Naive thymus-derived CD4-positive, alpha-beta T cell (primary cell): Measurements from ENCODE around the gene OR9G1. TPM values are rescaled to one million over a fixed set of nuclear protein-coding genes. Genes with fewer than 3 reads are reported as not detected.

Source experiments
- ATAC-seq: fragments of 150-1000 bp; cut with Tn5 transposase; 2 replicates; pipeline ENCODE4 v1.10.0; 2021; ENCODE audit warnings: mild to moderate bottlenecking, moderate library complexity
- CTCF ChIA-PET: fragments of 350-600 bp; sonication (Branson Sonifier 250); formaldehyde crosslinking; loops from one replicate; lab custom pipeline; 2021; ENCODE audit warnings: antibody characterized with exemption; lab: Charles Lee
- POLR2A ChIA-PET: fragments of 350-600 bp; sonication (Branson Sonifier 250); formaldehyde crosslinking; loops from one replicate; lab custom pipeline; 2021; ENCODE audit warnings: antibody characterized with exemption, inconsistent platforms; lab: Charles Lee
- DNase-seq, 9 donors: peaks; one replicate each; pipeline versions ENCODE4 v3.0.0 to v3.0.0-alpha.2; 2020 to 2022; ENCODE audit warnings: mixed read lengths in 1 of 9
- H3K27ac ChIP-seq: one replicate; pipeline ENCODE4 v1.7.0; 2013; ENCODE audit warnings: mild to moderate bottlenecking, low read depth, low read length, moderate library complexity
- H3K27me3 ChIP-seq, 2 donors: one replicate each; pipeline ENCODE4 v1.7.0; 2013; ENCODE audit warnings: low read length in 2 of 2, mild to moderate bottlenecking in 2 of 2, moderate library complexity in 2 of 2; ENCODE audit not compliant: control insufficient read depth in 2 of 2, insufficient read depth in 2 of 2
- H3K36me3 ChIP-seq, 3 experiments: 1 replicate in 2 of 3; 2 replicates in 1 of 3; pipeline ENCODE4 v1.7.0; 2013; ENCODE audit warnings: low read length in 3 of 3, mild to moderate bottlenecking in 3 of 3, moderate library complexity in 1 of 3; ENCODE audit not compliant: insufficient read depth in 3 of 3, control insufficient read depth in 2 of 3
- H3K4me1 ChIP-seq, 2 donors: one replicate each; pipeline ENCODE4 v1.7.0; 2013; ENCODE audit warnings: low read length in 2 of 2, mild to moderate bottlenecking in 2 of 2, moderate library complexity in 1 of 2; ENCODE audit not compliant: control insufficient read depth in 2 of 2, insufficient read depth in 2 of 2
- H3K4me3 ChIP-seq: 2 replicates; pipeline ENCODE4 v1.7.0; 2013; ENCODE audit warnings: mild to moderate bottlenecking, low read length
- H3K9me3 ChIP-seq, 3 experiments: 1 replicate in 2 of 3; 2 replicates in 1 of 3; pipeline ENCODE4 v1.7.0; 2013; ENCODE audit warnings: low read length in 3 of 3; ENCODE audit not compliant: control insufficient read depth in 2 of 3
- H3K27ac Mint-ChIP-seq, 9 donors: one replicate each; pipeline ENCODE4 v1.8.0; 2020 to 2022; ENCODE audit warnings: mixed read lengths in 9 of 9, mild to moderate bottlenecking in 8 of 9, moderate library complexity in 5 of 9, inconsistent platforms in 2 of 9
- H3K27me3 Mint-ChIP-seq, 5 donors: one replicate each; pipeline ENCODE4 v1.8.0; 2021 to 2022; ENCODE audit warnings: mixed read lengths in 5 of 5, mild to moderate bottlenecking in 1 of 5
- H3K36me3 Mint-ChIP-seq, 5 donors: one replicate each; pipeline ENCODE4 v1.8.0; 2020 to 2022; ENCODE audit warnings: mixed read lengths in 5 of 5, mild to moderate bottlenecking in 3 of 5, inconsistent platforms in 1 of 5
- H3K4me1 Mint-ChIP-seq, 7 donors: one replicate each; pipeline ENCODE4 v1.8.0; 2020 to 2022; ENCODE audit warnings: mixed read lengths in 7 of 7, mild to moderate bottlenecking in 3 of 7, inconsistent platforms in 1 of 7
- H3K4me3 Mint-ChIP-seq, 10 donors: one replicate each; pipeline ENCODE4 v1.8.0; 2020 to 2022; ENCODE audit warnings: mild to moderate bottlenecking in 10 of 10, mixed read lengths in 10 of 10, moderate library complexity in 6 of 10, inconsistent platforms in 2 of 10
- H3K9me3 Mint-ChIP-seq, 11 donors: one replicate each; pipeline ENCODE4 v1.8.0; 2020 to 2022; ENCODE audit warnings: mixed read lengths in 11 of 11, mild to moderate bottlenecking in 4 of 11, inconsistent platforms in 1 of 11, moderate library complexity in 1 of 11
- intact Hi-C, 2 donors: fragments of 100-400 bp; cut with micrococcal nuclease; formaldehyde crosslinking; loops; one replicate each; pipeline ENCODE4 v1.15.1; 2023
- polyA plus RNA-seq, 2 donors: library from polyadenylated mRNA; unstranded; fragments of 300-500 nt; fragmentation: Illumina TruSeq; gene quantifications; one replicate each; pipeline ENCODE4 v1.2.3, GENCODE V29; 2021
- total RNA-seq, 6 experiments: library from RNA in 5 of 6; stranded (reverse) in 5 of 6; gene quantifications; 1 replicate in 5 of 6; 2 replicates in 1 of 6; pipeline ENCODE4 v1.2.3 and lab custom pipeline; 2021 to 2026

OR9G1 gene
- total and polyA plus RNA-seq, 7 experiments from 2014 or later, result not detected

DNA sequence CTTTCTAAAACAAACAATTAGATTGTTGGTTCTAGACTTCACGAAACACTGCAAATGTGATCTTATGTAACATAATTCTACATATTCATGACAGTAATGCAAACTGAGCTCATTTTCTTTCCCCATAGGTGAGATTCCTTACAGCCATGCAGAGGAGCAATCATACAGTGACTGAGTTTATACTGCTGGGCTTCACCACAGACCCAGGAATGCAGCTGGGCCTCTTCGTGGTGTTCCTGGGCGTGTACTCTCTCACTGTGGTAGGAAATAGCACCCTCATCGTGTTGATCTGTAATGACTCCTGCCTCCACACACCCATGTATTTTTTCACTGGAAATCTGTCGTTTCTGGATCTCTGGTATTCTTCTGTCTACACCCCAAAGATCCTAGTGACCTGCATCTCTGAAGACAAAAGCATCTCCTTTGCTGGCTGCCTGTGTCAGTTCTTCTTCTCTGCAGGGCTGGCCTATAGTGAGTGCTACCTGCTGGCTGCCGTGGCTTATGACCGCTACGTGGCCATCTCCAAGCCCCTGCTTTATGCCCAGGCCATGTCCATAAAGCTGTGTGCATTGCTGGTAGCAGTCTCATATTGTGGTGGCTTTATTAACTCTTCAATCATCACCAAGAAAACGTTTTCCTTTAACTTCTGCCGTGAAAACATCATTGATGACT is 1.5 kb downstream of the OR9G1 start:
- no peak for ATAC-seq
- Histone ChIP-seq H3K27ac (no peak overlapping the region), H3K4me3 (no peak overlapping the region), H3K9me3 (no peaks in the 10 kb centered on the region), H3K4me1 (no peaks in the 10 kb centered on the region), H3K27me3 (no peaks in the 10 kb centered on the region), H3K36me3 (no peaks in the 10 kb centered on the region)
- CTCF ChIA-PET, result no interaction called here
- POLR2A ChIA-PET, result no interaction called here
- intact Hi-C loops, result no loop called here
- H3K36me3 Mint-ChIP-seq, result no peaks in the 10 kb centered on the region
- no peaks in the 10 kb centered on the region for H3K4me1 Mint-ChIP-seq
- no peak overlapping the region for H3K27ac Mint-ChIP-seq
- no peaks in the 10 kb centered on the region for H3K27me3 Mint-ChIP-seq
- no peak for DNase-seq
- H3K9me3 Mint-ChIP-seq, result peaks cover 0 to 22% (median 4%) of the 10 kb centered on the region in 11 donors
- H3K4me3 Mint-ChIP-seq, result no peak overlapping the region

DNA sequence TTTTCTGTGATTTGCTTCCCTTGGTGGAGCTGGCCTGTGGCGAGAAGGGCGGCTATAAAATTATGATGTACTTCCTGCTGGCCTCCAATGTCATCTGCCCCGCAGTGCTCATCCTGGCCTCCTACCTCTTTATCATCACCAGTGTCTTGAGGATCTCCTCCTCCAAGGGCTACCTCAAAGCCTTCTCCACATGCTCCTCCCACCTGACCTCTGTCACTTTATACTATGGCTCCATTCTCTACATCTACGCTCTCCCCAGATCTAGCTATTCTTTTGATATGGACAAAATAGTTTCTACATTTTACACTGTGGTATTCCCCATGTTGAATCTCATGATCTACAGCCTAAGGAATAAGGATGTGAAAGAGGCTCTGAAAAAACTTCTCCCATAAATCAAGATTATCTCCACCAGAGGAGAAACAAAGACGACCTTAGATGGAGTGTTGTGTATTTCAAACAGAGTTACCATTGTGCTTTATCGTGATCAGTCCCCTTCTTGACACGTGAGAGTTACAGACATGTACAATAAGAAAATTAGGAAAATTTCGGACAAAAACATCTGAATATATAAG is 2.1 kb downstream of the OR9G1 start:
- Histone ChIP-seq H3K36me3 (no peaks in the 10 kb centered on the region), H3K27me3 (no peaks in the 10 kb centered on the region), H3K27ac (no peak overlapping the region), H3K4me3 (no peak overlapping the region), H3K9me3 (no peaks in the 10 kb centered on the region), H3K4me1 (no peaks in the 10 kb centered on the region)
- DNase-seq (no peak), ATAC-seq (no peak)
- Mint-ChIP-seq H3K36me3 (no peaks in the 10 kb centered on the region), H3K27ac (no peak overlapping the region), H3K9me3 (peaks cover 0 to 22% (median 6%) of the 10 kb centered on the region in 11 donors), H3K4me3 (no peak overlapping the region), H3K4me1 (no peaks in the 10 kb centered on the region), H3K27me3 (no peaks in the 10 kb centered on the region)
- ChIA-PET POLR2A (no interaction called here), CTCF (no interaction called here)
- intact Hi-C loops, result no loop called here

DNA sequence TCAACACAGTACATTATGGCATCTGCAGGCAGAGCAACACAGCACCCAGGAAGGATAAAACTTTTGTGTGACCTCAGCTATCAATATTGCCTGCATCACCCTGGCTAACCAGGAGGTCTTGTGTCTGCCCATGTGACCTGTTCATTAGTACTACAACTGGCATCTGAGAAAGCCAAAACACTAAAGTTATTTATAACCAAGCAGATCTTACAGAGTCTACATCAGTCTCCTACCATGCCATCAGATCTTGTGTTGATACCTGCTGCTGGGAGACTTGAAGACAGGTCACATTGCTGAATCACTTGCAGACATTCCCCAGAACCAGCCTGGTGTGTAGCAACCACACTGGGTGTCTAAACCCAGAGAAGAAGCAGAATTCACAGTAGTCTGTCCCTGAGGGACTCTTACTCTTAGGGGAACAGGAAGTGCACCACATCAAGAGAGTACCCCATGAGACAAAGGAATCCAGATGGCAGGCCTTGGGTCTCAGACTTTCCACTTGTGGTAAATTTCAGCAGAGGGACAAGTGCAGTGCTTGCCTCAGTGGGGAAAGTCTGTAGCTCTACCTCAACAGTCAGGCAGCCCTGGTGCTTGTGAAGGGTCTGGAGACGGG is 7.0 kb downstream of the OR9G1 start:
- CTCF ChIA-PET, result no interaction called here
- POLR2A ChIA-PET, result no interaction called here
- Mint-ChIP-seq H3K4me1 (no peaks in the 10 kb centered on the region), H3K4me3 (no peak overlapping the region), H3K36me3 (no peaks in the 10 kb centered on the region), H3K27me3 (no peaks in the 10 kb centered on the region), H3K27ac (no peak overlapping the region), H3K9me3 (peaks cover 0 to 15% (median 3%) of the 10 kb centered on the region in 11 donors)
- intact Hi-C loops, result no loop called here
- no peaks in the 10 kb centered on the region for H3K36me3 ChIP-seq
- DNase-seq (no peak), ATAC-seq (no peak)
- H3K4me3 ChIP-seq, result no peak overlapping the region
- H3K27ac ChIP-seq, result no peak overlapping the region
- no peaks in the 10 kb centered on the region for H3K27me3 ChIP-seq
- H3K9me3 ChIP-seq, result no peaks in the 10 kb centered on the region
- H3K4me1 ChIP-seq, result no peaks in the 10 kb centered on the region

DNA sequence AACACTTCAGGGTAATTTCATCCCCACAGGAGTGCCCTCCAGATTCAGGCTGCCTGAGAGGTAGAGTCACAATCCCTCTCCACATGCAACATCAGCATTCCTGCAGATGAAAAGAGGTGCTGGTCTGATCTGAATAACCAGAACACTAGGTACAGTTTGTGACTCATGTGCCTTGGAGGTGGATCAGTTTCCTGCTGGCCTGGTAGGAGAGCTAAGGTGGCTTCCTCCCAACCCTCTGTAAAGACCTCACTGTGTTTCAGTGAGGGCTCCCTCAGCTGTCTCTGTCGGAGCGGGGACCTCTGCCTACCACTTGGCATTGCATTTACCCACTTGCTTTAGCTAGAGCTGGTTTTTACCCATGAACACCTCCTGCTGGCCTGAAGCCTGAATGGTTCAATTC is 7.6 kb downstream of the OR9G1 start:
- no peaks in the 10 kb centered on the region for H3K27me3 ChIP-seq
- intact Hi-C loops, result no loop called here
- H3K27ac ChIP-seq, result no peak overlapping the region
- no peaks in the 10 kb centered on the region for H3K36me3 ChIP-seq
- Mint-ChIP-seq H3K27ac (no peak overlapping the region), H3K27me3 (no peaks in the 10 kb centered on the region), H3K4me1 (no peaks in the 10 kb centered on the region), H3K4me3 (no peak overlapping the region), H3K36me3 (no peaks in the 10 kb centered on the region), H3K9me3 (peaks cover 0 to 16% (median 3%) of the 10 kb centered on the region in 11 donors)
- no peak overlapping the region for H3K4me3 ChIP-seq
- DNase-seq (no peak), ATAC-seq (no peak)
- H3K4me1 ChIP-seq, result no peaks in the 10 kb centered on the region
- H3K9me3 ChIP-seq, result no peaks in the 10 kb centered on the region
- ChIA-PET POLR2A (no interaction called here), CTCF (no interaction called here)

DNA sequence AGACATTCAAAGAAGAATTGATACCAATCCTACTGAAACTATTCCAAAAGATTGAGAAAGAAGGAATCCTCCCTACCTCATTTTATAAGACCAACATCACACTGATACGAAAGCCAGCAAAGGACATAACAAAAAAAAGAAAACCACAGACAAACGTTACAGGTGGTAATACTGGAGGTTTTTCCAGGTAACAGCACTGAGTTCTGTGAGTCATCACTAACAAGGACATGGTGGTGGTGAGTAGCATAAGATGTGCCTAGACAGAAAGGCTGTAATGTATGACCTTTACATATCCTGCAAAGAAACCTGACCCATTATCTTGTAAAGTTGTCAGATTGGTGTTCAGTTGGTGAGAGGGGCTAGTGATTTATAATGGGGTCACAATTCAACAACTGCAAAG is 15.3 kb downstream of the OR9G1 start:
- intact Hi-C loops, result no loop called here
- Mint-ChIP-seq H3K36me3 (no peaks in the 10 kb centered on the region), H3K4me3 (no peak overlapping the region)

DNA sequence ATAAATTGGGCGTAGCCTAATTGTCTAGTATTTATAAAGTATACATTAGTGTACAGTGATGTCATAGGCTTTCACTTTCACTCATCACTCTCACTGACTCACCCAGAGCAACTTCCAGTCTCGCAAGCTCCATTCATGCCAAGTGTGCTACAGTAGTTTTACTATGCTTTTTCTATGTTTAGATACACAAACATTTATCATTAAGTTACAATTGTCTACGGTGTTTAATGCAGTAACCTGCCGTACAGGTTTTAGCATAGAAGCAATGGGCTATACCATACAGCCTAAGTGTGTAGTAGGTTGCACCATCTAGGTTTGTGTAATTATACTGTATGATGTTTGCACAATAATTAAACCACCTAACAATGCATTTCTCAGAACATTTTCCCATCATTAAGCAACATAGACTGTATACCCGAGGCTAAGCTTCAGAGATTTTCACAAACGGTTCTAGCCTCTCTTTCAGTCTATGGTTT is 17.5 kb downstream of the OR9G1 start:
- Mint-ChIP-seq H3K27ac (no peak overlapping the region), H3K9me3 (peaks cover 0 to 26% (median 13%) of the 10 kb centered on the region in 11 donors), H3K36me3 (no peaks in the 10 kb centered on the region), H3K4me3 (no peak overlapping the region), H3K4me1 (no peaks in the 10 kb centered on the region), H3K27me3 (no peaks in the 10 kb centered on the region)
- POLR2A ChIA-PET, result no interaction called here
- H3K4me3 ChIP-seq, result no peak overlapping the region
- no peaks in the 10 kb centered on the region for H3K4me1 ChIP-seq
- H3K36me3 ChIP-seq, result no peaks in the 10 kb centered on the region
- no peak overlapping the region for H3K27ac ChIP-seq
- no peaks in the 10 kb centered on the region for H3K9me3 ChIP-seq
- intact Hi-C loops, result no loop called here
- DNase-seq (no peak), ATAC-seq (no peak)
- no peaks in the 10 kb centered on the region for H3K27me3 ChIP-seq
- CTCF ChIA-PET, result no interaction called here

More for the DNA sequence above, 15.3 kb downstream of the OR9G1 start:
- Mint-ChIP-seq H3K9me3 (peaks cover 2 to 23% (median 10%) of the 10 kb centered on the region in 11 donors), H3K27ac (no peak overlapping the region), H3K4me1 (no peaks in the 10 kb centered on the region), H3K27me3 (no peaks in the 10 kb centered on the region)
- Histone ChIP-seq H3K27me3 (no peaks in the 10 kb centered on the region), H3K4me1 (no peaks in the 10 kb centered on the region), H3K9me3 (no peaks in the 10 kb centered on the region), H3K27ac (no peak overlapping the region), H3K4me3 (no peak overlapping the region), H3K36me3 (no peaks in the 10 kb centered on the region)
- ChIA-PET CTCF (no interaction called here), POLR2A (no interaction called here)
- no peak for ATAC-seq
- no peak for DNase-seq
